ENCODE measurements around the gene ATP6V1B1. TPM values are rescaled to one million over a fixed set of nuclear protein-coding genes. Genes with fewer than 3 reads are reported as not detected.

ATP6V1B1 gene
- total RNA-seq, 1 experiment from 2014 or later: not detected

DNA sequence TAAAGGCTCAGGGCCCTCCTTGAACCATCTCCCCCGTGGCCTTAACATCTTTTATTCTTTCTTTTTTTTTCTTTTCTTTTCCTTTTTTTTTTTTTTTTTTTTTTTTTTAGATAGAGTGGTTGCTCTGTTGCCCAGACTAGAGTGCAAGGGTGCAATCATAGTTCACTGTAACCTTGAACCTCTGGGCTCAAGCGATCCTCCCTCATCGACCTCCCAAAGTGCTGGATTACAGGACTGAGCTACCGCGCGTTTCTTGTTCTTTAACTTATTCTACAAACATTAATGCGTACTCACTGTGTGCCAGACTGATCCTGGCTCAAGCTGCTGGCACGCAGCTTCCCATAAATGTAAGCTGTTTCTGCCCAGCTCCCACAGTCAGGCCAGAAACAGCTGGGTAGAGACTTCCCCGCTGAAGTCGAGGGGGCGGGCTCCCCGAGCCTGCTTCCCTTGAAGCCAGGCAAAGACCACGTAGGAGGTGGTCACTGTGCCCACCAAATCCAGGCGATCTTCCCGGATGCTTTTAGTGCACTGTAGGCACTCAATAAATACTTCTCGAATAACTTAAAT lies 29.2 kb upstream of the ATP6V1B1 start:
- H3K4me2 ChIP-seq (ENCODE audit: low read length): no peak overlapping the region
- no TSS peak for BruUV-seq (replicated peaks)
- H3K79me2 ChIP-seq (ENCODE audit: low read length): no peaks in the 10 kb centered on the region
- POLR2A ChIA-PET (ENCODE audit: unreplicated experiment): no interaction called here
- H4K20me1 ChIP-seq (ENCODE audit: low read length): no peaks in the 10 kb centered on the region
- CTCF ChIA-PET: no interaction called here
- no peak overlapping the region for H3K27ac ChIP-seq (ENCODE audit: low read length)
- H3K9me3 ChIP-seq (ENCODE audit: low read length): no peaks in the 10 kb centered on the region
- no peak overlapping the region for H3K4me3 ChIP-seq (ENCODE audit: low read length)
- ATAC-seq (no peak), DNase-seq (no peak)
- H3K9me2 ChIP-seq (replicated peaks; ENCODE audit: low read length): no peaks in the 10 kb centered on the region
- no peak overlapping the region for H2AFZ ChIP-seq (ENCODE audit: low read length)
- no peaks in the 10 kb centered on the region for H3K4me1 ChIP-seq (ENCODE audit: insufficient read depth, low read length)
- H3K9ac ChIP-seq (ENCODE audit: low read length): no peak overlapping the region
- no peaks in the 10 kb centered on the region for H3K36me3 ChIP-seq (ENCODE audit: low read depth, low read length)
- TF ChIP-seq, protein P1, sequence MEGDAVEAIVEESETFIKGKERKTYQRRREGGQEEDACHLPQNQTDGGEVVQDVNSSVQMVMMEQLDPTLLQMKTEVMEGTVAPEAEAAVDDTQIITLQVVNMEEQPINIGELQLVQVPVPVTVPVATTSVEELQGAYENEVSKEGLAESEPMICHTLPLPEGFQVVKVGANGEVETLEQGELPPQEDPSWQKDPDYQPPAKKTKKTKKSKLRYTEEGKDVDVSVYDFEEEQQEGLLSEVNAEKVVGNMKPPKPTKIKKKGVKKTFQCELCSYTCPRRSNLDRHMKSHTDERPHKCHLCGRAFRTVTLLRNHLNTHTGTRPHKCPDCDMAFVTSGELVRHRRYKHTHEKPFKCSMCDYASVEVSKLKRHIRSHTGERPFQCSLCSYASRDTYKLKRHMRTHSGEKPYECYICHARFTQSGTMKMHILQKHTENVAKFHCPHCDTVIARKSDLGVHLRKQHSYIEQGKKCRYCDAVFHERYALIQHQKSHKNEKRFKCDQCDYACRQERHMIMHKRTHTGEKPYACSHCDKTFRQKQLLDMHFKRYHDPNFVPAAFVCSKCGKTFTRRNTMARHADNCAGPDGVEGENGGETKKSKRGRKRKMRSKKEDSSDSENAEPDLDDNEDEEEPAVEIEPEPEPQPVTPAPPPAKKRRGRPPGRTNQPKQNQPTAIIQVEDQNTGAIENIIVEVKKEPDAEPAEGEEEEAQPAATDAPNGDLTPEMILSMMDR (conservative IDR thresholded peaks at IDR 0.05; ENCODE audit: low read depth, low read length): no peak
- TF ChIP-seq EZH2 (IDR thresholded peaks at IDR 0.05; ENCODE audit: low read length, unreplicated experiment) (no peak), EZH2phosphoT487 (IDR thresholded peaks at IDR 0.05; ENCODE audit: borderline replicate concordance, low read length) (no peak)
- H3K27me3 ChIP-seq (ENCODE audit: low read length): 0 out of 2 replicates have a peak, but pooled peaks cover 6% of the 10 kb centered on the region
- intact Hi-C loops (cut with micrococcal nuclease): no loop called here
- no peaks in the 10 kb centered on the region for H3F3A ChIP-seq (ENCODE audit: low read length, unreplicated experiment)

DNA sequence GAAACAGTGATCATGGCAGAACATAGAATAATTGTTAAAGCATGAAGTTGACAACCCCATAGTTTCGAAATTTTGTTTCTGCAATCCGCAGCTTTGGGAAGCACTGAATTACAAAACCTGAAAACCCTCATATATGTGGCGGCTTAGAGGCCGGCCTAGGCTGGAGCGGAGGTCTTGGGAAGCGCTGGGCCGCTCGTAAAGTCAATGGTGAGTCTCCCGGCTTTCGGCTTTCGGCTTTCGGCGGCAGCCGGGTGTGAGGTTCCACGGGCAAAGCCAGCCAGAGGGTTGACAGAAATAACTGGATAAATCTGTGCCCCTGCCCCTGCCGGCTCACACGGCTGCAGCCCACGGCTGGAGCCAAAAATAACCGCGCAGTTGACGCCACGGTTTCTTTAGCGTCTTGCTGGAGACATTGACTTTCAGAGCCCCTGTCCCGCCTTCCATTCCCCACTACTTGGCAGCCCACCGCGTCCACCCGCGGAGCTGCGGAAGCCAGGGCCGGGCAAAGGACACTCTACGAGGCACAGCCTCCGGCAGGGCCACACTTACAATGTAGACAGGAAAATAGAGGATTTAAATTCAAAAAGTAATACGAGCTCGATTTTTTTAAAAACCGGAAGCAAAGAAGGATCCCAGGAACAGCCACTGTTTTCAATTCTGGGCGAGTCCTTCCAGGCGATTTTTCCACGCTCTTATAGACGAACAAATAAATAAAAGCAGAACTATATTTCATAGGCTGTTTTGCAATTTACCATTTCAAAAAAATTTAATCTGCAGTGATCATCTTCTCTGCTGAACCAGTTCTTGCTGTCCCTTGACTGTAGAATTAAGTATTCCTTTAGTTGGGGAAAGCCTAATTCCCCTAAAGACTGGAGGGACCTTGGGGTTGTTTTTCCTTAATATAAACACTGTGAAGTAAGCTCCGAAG lies 28.3 kb upstream of the ATP6V1B1 start:
- no peak for DNase-seq
- TF ChIP-seq EZH2 (IDR thresholded peaks at IDR 0.05; ENCODE audit: low read length, unreplicated experiment) (no peak), EZH2phosphoT487 (IDR thresholded peaks at IDR 0.05; ENCODE audit: borderline replicate concordance, low read length) (no peak)
- TF ChIP-seq, protein P1 (conservative IDR thresholded peaks at IDR 0.05; ENCODE audit: low read depth, low read length): no peak
- no peaks in the 10 kb centered on the region for H3K9me3 ChIP-seq (ENCODE audit: low read length)
- no peaks in the 10 kb centered on the region for H3K9me2 ChIP-seq (replicated peaks; ENCODE audit: low read length)
- ATAC-seq: no peak
- H3K27ac ChIP-seq (ENCODE audit: low read length): no peak overlapping the region
- no peaks in the 10 kb centered on the region for H3F3A ChIP-seq (ENCODE audit: low read length, unreplicated experiment)
- CTCF ChIA-PET: no interaction called here
- POLR2A ChIA-PET (ENCODE audit: unreplicated experiment): no interaction called here
- intact Hi-C loops (cut with micrococcal nuclease): no loop called here
- no peaks in the 10 kb centered on the region for H4K20me1 ChIP-seq (ENCODE audit: low read length)
- 0 out of 2 replicates have a peak, but pooled peaks cover 6% of the 10 kb centered on the region for H3K27me3 ChIP-seq (ENCODE audit: low read length)
- H3K4me3 ChIP-seq (ENCODE audit: low read length): no peak overlapping the region
- H2AFZ ChIP-seq (ENCODE audit: low read length): no peak overlapping the region
- H3K4me1 ChIP-seq (ENCODE audit: insufficient read depth, low read length): no peaks in the 10 kb centered on the region
- H3K4me2 ChIP-seq (ENCODE audit: low read length): no peak overlapping the region
- no peaks in the 10 kb centered on the region for H3K79me2 ChIP-seq (ENCODE audit: low read length)
- no peaks in the 10 kb centered on the region for H3K36me3 ChIP-seq (ENCODE audit: low read depth, low read length)
- BruUV-seq (replicated peaks): no TSS peak
- H3K9ac ChIP-seq (ENCODE audit: low read length): no peak overlapping the region

DNA sequence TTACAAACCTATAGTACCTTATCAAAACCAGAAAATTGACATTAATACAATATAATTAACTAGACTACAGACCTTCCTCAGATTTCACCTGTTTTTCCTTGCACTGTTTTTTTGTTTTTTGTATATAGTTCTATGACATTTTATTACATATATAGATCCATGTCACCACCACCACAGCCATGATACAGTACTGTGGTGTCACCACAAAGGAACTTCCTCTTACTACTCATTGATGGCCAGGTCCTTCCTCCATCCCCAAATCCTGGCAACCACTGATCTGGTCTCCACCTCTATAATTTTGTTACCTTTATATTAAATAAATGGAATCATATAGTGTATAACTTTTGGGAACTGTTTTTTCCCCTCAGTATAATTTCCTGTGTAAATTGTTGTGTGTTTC lies 19.4 kb upstream of the ATP6V1B1 start:
- Histone ChIP-seq H3K4me2 (ENCODE audit: low read length) (no peak overlapping the region), H4K20me1 (ENCODE audit: low read length) (no peaks in the 10 kb centered on the region), H3F3A (ENCODE audit: low read length, unreplicated experiment) (no peaks in the 10 kb centered on the region), H3K9me2 (replicated peaks; ENCODE audit: low read length) (no peaks in the 10 kb centered on the region), H3K27ac (ENCODE audit: low read length) (no peak overlapping the region), H3K4me1 (ENCODE audit: insufficient read depth, low read length) (no peaks in the 10 kb centered on the region), H3K36me3 (ENCODE audit: low read depth, low read length) (no peaks in the 10 kb centered on the region), H3K79me2 (ENCODE audit: low read length) (no peaks in the 10 kb centered on the region), H3K9ac (ENCODE audit: low read length) (no peak overlapping the region), H3K27me3 (ENCODE audit: low read length) (0 out of 2 replicates have a peak, but pooled peaks cover 1% of the 10 kb centered on the region), H3K4me3 (ENCODE audit: low read length) (no peak overlapping the region), H3K9me3 (ENCODE audit: low read length) (no peaks in the 10 kb centered on the region), H2AFZ (ENCODE audit: low read length) (no peak overlapping the region)
- ChIA-PET POLR2A (ENCODE audit: unreplicated experiment) (no interaction called here), CTCF (interaction anchor here (0.5 kb wide), 1 partner anchor 365 kb away, joined by 3 read pairs; no protein-coding TSS in a partner anchor)
- ATAC-seq: no peak
- no TSS peak for BruUV-seq (replicated peaks)
- intact Hi-C loops (cut with micrococcal nuclease): no loop called here
- TF ChIP-seq EZH2 (IDR thresholded peaks at IDR 0.05; ENCODE audit: low read length, unreplicated experiment): no peak
- TF ChIP-seq, protein P1 (conservative IDR thresholded peaks at IDR 0.05; ENCODE audit: low read depth, low read length): no peak
- TF ChIP-seq EZH2phosphoT487 (IDR thresholded peaks at IDR 0.05; ENCODE audit: borderline replicate concordance, low read length): no peak
- DNase-seq: no peak

All from PC-3 (cell line).